WTC11 (cell line): ENCODE results near the gene SLC29A1. TPM values are rescaled to one million over a fixed set of nuclear protein-coding genes. Genes with fewer than 3 reads are reported as not detected.

Experiments used
- ATAC-seq: fragments of 200-7000 bp; cut with Tn5 transposase; 2 replicates; pipeline ENCODE4 v1.10.0; 2021; ENCODE audit warnings: mild to moderate bottlenecking, moderate library complexity
- CTCF ChIA-PET: fragments of 300-600 bp; sonication (Branson Sonifier 250); formaldehyde crosslinking; loops from one replicate; lab custom pipeline; 2021; ENCODE audit warnings: antibody characterized with exemption; lab: Charles Lee
- POLR2A ChIA-PET: fragments of 350-600 bp; sonication (Branson Sonifier 250); formaldehyde crosslinking; loops from one replicate; lab custom pipeline; 2021; ENCODE audit warnings: antibody characterized with exemption; lab: Charles Lee
- DNase-seq: peaks from one replicate; pipeline ENCODE4 v3.0.0; 2021; ENCODE audit warnings: low spot score
- H3K27ac Mint-ChIP-seq: 2 replicates; pipeline ENCODE4 v1.8.0; 2021; ENCODE audit warnings: mixed read lengths
- H3K27me3 Mint-ChIP-seq: 2 replicates; pipeline ENCODE4 v1.8.0; 2021; ENCODE audit warnings: low read depth, mild to moderate bottlenecking, moderate library complexity, mixed read lengths
- H3K36me3 Mint-ChIP-seq: 2 replicates; pipeline ENCODE4 v1.8.0; 2021; ENCODE audit warnings: mixed read lengths
- H3K4me1 Mint-ChIP-seq: 2 replicates; pipeline ENCODE4 v1.8.0; 2022; ENCODE audit warnings: mixed read lengths
- H3K4me3 Mint-ChIP-seq: 2 replicates; pipeline ENCODE4 v1.8.0; 2021; ENCODE audit warnings: mild to moderate bottlenecking, moderate library complexity, mixed read lengths
- H3K9me3 Mint-ChIP-seq: 2 replicates; pipeline ENCODE4 v1.8.0; 2021; ENCODE audit warnings: mixed read lengths
- GTF2I ChIP-seq: fragments of 250-450 bp; sonication (Bioruptor Pico); conservative IDR thresholded peaks from 2 replicates; pipeline ENCODE4 v1.4.0; 2021; ENCODE audit warnings: mild to moderate bottlenecking
- MXD4 ChIP-seq: fragments of 250-450 bp; sonication (Bioruptor Pico); IDR thresholded peaks from 2 replicates; pipeline ENCODE4 v1.8.0; 2021; ENCODE audit warnings: mild to moderate bottlenecking, moderate library complexity, borderline replicate concordance
- NR1H2 ChIP-seq: sonication (generic); formaldehyde crosslinking; IDR thresholded peaks from 2 replicates; pipeline ENCODE4 v1.9.0; 2021; ENCODE audit warnings: mild to moderate bottlenecking, moderate library complexity, missing genetic modification reagents
- RELA ChIP-seq: sonication (generic); formaldehyde crosslinking; IDR thresholded peaks from 2 replicates; pipeline ENCODE4 v1.8.1; 2022; ENCODE audit warnings: missing genetic modification reagents, mild to moderate bottlenecking, borderline replicate concordance
- TCF7 ChIP-seq: sonication (generic); formaldehyde crosslinking; IDR thresholded peaks from 2 replicates; pipeline ENCODE4 v1.8.0; 2022; ENCODE audit warnings: mild to moderate bottlenecking, low read depth, missing genetic modification reagents, moderate library complexity
- ZNF317 ChIP-seq: sonication (generic); formaldehyde crosslinking; IDR thresholded peaks from 2 replicates; pipeline ENCODE4 v1.8.1; 2023; ENCODE audit warnings: low read depth, mild to moderate bottlenecking, moderate library complexity, missing genetic modification reagents, borderline replicate concordance
- total RNA-seq: library from RNA; stranded (reverse); gene quantifications from 3 replicates; pipeline ENCODE4 v1.2.3, GENCODE V29; 2021
- TF ChIP-seq, protein P1 (sequence below): fragments of 250-450 bp; sonication (Bioruptor Pico); IDR thresholded peaks from 2 replicates; pipeline ENCODE4 v1.9.0; 2021; ENCODE audit warnings: mild to moderate bottlenecking, borderline replicate concordance
- TF ChIP-seq, protein P2 (sequence below): sonication (generic); formaldehyde crosslinking; IDR thresholded peaks from 2 replicates; pipeline ENCODE4 v1.8.1; 2023; ENCODE audit warnings: mild to moderate bottlenecking, missing genetic modification reagents
- TF ChIP-seq, protein P3 (sequence below): sonication (generic); formaldehyde crosslinking; IDR thresholded peaks from 2 replicates; pipeline ENCODE4 v1.8.0; 2023; ENCODE audit warnings: missing genetic modification reagents
- TF ChIP-seq, protein P4 (sequence below): fragments of 250-450 bp; sonication (Bioruptor Pico); IDR thresholded peaks from 2 replicates; pipeline ENCODE4 v2.1.2; 2022; ENCODE audit warnings: mild to moderate bottlenecking, moderate library complexity
- TF ChIP-seq, protein P5 (sequence below): fragments of 250-450 bp; sonication (Bioruptor Pico); conservative IDR thresholded peaks from 2 replicates; pipeline ENCODE4 v1.9.0; 2021; ENCODE audit warnings: mild to moderate bottlenecking
- TF ChIP-seq, protein P6 (sequence below): sonication (generic); formaldehyde crosslinking; IDR thresholded peaks from 2 replicates; pipeline ENCODE4 v1.8.0; 2022; ENCODE audit warnings: missing genetic modification reagents
- TF ChIP-seq, protein P7 (sequence below): sonication (generic); formaldehyde crosslinking; IDR thresholded peaks from 2 replicates; pipeline ENCODE4 v1.8.1; 2023; ENCODE audit warnings: mild to moderate bottlenecking, moderate library complexity, missing genetic modification reagents

The SLC29A1 gene
- total RNA-seq, 1 experiment from 2014 or later = 139 TPM

DNA sequence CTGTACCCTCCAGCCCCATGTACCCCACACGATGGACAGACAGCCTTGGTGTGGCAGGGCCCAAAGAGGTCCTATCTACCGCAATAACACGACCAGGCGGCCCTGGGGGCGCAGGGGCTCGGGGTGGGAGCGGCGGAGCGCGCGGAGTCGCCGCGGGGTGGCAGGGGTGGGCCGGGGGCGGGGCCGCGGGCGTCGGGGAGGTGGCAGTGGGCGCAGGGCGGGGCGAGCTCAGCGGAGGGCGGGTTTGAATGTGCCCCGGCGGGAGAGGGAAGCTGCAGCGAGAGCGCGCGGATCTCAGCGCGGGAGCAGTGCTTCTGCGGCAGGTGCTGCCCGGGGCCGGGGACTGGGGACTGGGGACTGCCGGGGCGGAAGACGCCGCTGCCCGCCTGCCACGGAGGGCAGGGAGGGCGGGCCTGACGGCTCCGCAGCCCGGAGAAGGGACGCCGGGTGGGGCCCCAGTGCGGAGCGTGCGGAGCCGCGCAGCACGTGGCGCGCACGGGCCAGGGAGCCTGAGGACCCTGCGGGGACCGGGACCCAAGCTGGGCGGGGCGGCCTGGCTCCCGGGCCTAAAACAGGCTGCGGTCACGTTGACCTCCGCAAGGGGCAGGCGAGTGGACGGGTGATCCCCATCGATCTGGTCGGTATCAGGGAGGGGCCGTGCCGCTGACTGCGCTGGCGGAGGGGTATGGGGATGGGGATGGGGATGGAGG, at the start of gene SLC29A1 (continued):
- TF ChIP-seq, protein P1, sequence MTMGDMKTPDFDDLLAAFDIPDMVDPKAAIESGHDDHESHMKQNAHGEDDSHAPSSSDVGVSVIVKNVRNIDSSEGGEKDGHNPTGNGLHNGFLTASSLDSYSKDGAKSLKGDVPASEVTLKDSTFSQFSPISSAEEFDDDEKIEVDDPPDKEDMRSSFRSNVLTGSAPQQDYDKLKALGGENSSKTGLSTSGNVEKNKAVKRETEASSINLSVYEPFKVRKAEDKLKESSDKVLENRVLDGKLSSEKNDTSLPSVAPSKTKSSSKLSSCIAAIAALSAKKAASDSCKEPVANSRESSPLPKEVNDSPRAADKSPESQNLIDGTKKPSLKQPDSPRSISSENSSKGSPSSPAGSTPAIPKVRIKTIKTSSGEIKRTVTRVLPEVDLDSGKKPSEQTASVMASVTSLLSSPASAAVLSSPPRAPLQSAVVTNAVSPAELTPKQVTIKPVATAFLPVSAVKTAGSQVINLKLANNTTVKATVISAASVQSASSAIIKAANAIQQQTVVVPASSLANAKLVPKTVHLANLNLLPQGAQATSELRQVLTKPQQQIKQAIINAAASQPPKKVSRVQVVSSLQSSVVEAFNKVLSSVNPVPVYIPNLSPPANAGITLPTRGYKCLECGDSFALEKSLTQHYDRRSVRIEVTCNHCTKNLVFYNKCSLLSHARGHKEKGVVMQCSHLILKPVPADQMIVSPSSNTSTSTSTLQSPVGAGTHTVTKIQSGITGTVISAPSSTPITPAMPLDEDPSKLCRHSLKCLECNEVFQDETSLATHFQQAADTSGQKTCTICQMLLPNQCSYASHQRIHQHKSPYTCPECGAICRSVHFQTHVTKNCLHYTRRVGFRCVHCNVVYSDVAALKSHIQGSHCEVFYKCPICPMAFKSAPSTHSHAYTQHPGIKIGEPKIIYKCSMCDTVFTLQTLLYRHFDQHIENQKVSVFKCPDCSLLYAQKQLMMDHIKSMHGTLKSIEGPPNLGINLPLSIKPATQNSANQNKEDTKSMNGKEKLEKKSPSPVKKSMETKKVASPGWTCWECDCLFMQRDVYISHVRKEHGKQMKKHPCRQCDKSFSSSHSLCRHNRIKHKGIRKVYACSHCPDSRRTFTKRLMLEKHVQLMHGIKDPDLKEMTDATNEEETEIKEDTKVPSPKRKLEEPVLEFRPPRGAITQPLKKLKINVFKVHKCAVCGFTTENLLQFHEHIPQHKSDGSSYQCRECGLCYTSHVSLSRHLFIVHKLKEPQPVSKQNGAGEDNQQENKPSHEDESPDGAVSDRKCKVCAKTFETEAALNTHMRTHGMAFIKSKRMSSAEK = no peak
- TF ChIP-seq NR1H2 (CRISPR knock-in tag) (no peak), ZNF317 (CRISPR knock-in tag) (0 out of 2 replicates have a peak, but pooled peaks have one; percentile 28), MXD4 (CRISPR knock-in tag) (no peak), TCF7 (CRISPR knock-in tag) (no peak), RELA (CRISPR knock-in tag) (peak; percentile 72; the same call in 1 of the 2 replicates), GTF2I (CRISPR knock-in tag) (no peak)
- TF ChIP-seq, protein P2, sequence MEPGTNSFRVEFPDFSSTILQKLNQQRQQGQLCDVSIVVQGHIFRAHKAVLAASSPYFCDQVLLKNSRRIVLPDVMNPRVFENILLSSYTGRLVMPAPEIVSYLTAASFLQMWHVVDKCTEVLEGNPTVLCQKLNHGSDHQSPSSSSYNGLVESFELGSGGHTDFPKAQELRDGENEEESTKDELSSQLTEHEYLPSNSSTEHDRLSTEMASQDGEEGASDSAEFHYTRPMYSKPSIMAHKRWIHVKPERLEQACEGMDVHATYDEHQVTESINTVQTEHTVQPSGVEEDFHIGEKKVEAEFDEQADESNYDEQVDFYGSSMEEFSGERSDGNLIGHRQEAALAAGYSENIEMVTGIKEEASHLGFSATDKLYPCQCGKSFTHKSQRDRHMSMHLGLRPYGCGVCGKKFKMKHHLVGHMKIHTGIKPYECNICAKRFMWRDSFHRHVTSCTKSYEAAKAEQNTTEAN = no peak
- TF ChIP-seq, protein P3, sequence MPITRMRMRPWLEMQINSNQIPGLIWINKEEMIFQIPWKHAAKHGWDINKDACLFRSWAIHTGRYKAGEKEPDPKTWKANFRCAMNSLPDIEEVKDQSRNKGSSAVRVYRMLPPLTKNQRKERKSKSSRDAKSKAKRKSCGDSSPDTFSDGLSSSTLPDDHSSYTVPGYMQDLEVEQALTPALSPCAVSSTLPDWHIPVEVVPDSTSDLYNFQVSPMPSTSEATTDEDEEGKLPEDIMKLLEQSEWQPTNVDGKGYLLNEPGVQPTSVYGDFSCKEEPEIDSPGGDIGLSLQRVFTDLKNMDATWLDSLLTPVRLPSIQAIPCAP (CRISPR knock-in tag) = peak; percentile 41; the same call in 1 of the 2 replicates
- TF ChIP-seq, protein P4, sequence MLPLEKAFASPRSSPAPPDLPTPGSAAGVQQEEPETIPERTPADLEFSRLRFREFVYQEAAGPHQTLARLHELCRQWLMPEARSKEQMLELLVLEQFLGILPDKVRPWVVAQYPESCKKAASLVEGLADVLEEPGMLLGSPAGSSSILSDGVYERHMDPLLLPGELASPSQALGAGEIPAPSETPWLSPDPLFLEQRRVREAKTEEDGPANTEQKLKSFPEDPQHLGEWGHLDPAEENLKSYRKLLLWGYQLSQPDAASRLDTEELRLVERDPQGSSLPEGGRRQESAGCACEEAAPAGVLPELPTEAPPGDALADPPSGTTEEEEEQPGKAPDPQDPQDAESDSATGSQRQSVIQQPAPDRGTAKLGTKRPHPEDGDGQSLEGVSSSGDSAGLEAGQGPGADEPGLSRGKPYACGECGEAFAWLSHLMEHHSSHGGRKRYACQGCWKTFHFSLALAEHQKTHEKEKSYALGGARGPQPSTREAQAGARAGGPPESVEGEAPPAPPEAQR (CRISPR knock-in tag) = no peak
- TF ChIP-seq, protein P5, sequence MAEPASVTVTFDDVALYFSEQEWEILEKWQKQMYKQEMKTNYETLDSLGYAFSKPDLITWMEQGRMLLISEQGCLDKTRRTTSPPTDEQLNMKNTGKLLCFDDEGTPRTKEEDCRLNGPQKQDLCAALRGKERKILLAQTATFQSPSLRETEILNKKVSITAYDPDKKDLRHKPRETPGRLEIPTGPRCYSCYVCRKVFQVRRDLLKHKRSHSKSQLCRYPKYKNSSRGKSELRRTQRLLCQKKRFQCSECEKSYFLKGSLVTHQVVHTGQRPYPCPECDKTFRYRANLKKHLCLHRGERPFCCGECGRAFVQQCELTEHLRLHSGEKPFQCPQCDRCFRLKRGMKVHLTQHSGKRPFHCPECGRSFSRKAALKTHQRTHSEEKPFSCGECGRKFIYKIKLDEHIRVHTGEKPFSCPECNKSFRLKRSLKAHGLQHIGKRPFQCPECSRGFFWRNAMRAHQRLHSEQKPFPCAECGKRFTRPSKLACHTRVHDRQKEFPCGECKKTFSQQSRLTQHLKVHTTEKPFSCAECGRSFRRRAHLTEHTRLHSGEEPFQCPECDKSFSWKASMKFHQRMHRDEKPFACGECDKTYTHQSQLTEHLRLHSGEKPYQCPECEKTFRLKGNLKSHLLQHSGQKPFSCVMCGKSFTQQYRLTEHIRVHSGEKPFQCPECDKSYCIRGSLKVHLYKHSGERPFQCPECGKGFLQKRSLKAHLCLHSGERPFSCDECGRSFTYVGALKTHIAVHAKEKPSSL (CRISPR knock-in tag) = no peak

DNA sequence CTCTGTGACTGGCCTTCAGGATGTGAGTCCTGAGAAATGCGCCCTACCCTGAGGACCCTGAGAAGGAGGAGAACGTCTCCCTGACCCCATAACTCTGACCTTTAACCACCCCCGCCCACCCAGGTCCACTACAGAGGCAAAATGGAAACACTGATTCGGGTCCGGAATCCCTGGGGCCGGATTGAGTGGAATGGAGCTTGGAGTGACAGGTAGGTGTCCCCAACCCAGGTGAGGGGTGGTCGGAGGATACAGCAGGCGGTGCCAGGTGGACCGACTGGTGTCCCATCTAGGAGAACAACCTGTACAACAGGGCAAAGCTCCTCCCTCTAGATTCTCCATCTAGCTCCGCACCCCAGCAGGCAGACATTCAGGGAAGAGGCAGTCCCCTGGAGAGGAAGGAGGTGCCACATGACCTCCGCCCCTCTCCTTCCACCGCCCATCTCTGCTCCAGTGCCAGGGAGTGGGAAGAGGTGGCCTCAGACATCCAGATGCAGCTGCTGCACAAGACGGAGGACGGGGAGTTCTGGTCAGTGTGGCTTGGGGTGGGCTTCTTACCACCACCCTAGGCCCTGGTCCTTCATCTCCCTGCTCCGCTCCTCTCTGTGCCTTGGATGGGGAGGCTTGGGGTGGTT, 47.1 kb upstream of the SLC29A1 start:
- TF ChIP-seq, protein P6, sequence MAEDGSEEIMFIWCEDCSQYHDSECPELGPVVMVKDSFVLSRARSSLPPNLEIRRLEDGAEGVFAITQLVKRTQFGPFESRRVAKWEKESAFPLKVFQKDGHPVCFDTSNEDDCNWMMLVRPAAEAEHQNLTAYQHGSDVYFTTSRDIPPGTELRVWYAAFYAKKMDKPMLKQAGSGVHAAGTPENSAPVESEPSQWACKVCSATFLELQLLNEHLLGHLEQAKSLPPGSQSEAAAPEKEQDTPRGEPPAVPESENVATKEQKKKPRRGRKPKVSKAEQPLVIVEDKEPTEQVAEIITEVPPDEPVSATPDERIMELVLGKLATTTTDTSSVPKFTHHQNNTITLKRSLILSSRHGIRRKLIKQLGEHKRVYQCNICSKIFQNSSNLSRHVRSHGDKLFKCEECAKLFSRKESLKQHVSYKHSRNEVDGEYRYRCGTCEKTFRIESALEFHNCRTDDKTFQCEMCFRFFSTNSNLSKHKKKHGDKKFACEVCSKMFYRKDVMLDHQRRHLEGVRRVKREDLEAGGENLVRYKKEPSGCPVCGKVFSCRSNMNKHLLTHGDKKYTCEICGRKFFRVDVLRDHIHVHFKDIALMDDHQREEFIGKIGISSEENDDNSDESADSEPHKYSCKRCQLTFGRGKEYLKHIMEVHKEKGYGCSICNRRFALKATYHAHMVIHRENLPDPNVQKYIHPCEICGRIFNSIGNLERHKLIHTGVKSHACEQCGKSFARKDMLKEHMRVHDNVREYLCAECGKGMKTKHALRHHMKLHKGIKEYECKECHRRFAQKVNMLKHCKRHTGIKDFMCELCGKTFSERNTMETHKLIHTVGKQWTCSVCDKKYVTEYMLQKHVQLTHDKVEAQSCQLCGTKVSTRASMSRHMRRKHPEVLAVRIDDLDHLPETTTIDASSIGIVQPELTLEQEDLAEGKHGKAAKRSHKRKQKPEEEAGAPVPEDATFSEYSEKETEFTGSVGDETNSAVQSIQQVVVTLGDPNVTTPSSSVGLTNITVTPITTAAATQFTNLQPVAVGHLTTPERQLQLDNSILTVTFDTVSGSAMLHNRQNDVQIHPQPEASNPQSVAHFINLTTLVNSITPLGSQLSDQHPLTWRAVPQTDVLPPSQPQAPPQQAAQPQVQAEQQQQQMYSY (CRISPR knock-in tag) = peak; percentile 79
- TF ChIP-seq, protein P7, sequence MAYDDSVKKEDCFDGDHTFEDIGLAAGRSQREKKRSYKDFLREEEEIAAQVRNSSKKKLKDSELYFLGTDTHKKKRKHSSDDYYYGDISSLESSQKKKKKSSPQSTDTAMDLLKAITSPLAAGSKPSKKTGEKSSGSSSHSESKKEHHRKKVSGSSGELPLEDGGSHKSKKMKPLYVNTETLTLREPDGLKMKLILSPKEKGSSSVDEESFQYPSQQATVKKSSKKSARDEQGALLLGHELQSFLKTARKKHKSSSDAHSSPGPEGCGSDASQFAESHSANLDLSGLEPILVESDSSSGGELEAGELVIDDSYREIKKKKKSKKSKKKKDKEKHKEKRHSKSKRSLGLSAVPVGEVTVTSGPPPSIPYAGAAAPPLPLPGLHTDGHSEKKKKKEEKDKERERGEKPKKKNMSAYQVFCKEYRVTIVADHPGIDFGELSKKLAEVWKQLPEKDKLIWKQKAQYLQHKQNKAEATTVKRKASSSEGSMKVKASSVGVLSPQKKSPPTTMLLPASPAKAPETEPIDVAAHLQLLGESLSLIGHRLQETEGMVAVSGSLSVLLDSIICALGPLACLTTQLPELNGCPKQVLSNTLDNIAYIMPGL (CRISPR knock-in tag) = no peak
- TF ChIP-seq, all 79 proteins: peak for 1
- H3K27ac Mint-ChIP-seq = peak overlapping the region; percentile 36; the same call in 1 of the 2 replicates
- ATAC-seq = no peak
- no peaks in the 10 kb centered on the region for H3K27me3 Mint-ChIP-seq
- no peaks in the 10 kb centered on the region for H3K36me3 Mint-ChIP-seq
- CTCF ChIA-PET = interaction anchor here (0.6 to 1.6 kb wide), 4 partner anchors 22 to 70 kb away, joined by 3 to 5 read pairs (median 4); partner anchors contain the start of genes MRPL14 and TMEM63B
- H3K4me3 Mint-ChIP-seq = no peak overlapping the region
- H3K9me3 Mint-ChIP-seq = no peaks in the 10 kb centered on the region
- peaks cover 10% of the 10 kb centered on the region for H3K4me1 Mint-ChIP-seq
- no peak for DNase-seq
- POLR2A ChIA-PET = no interaction called here
